LHCN-M2 (cell line): ENCODE data around the gene NFYC. TPM values are rescaled to one million over a fixed set of nuclear protein-coding genes. Genes with fewer than 3 reads are reported as not detected.

Experiments
- DNase-seq: peaks from one replicate; pipeline ENCODE4 v3.0.0-alpha.2; 2012; ENCODE audit warnings: low read depth
- total RNA-seq: library from RNA; depleted of rRNA; stranded (reverse); fragments of >200 nt; gene quantifications from 2 replicates; pipeline ENCODE4 v1.2.3, GENCODE V29; 2014

NFYC gene
- total RNA-seq, 1 experiment from 2014 or later = 31.3 TPM

GRCh38 chr1:40738831-40739230, 47.3 kb downstream of the NFYC start:
- DNase-seq = no peak

GRCh38 chr1:40739455-40740008, 48.0 kb downstream of the NFYC start:
- no peak for DNase-seq

GRCh38 chr1:40740039-40740996, 48.8 kb downstream of the NFYC start:
- DNase-seq = no peak

GRCh38 chr1:40740997-40741736, 49.7 kb downstream of the NFYC start:
- DNase-seq = no peak

GRCh38 chr1:40742363-40743061, 51.0 kb downstream of the NFYC start:
- no peak for DNase-seq

- no peak for DNase-seq
Measured at GRCh38 chr1:40743452-40743851, 51.9 kb downstream of the NFYC start.

GRCh38 chr1:40743860-40744259, 52.4 kb downstream of the NFYC start:
- DNase-seq = no peak

GRCh38 chr1:40745176-40745575, 53.7 kb downstream of the NFYC start:
- DNase-seq = no peak

- DNase-seq = peak; percentile 69
Measured at GRCh38 chr1:40746344-40747090, 55.0 kb downstream of the NFYC start.

GRCh38 chr1:40748841-40749718, 57.6 kb downstream of the NFYC start:
- DNase-seq = no peak

GRCh38 chr1:40749817-40750216, 58.3 kb downstream of the NFYC start:
- DNase-seq = no peak

GRCh38 chr1:40750451-40750908, 59.0 kb downstream of the NFYC start:
- DNase-seq = peak; percentile 59

- DNase-seq = no peak
Measured at GRCh38 chr1:40751802-40752201, 60.3 kb downstream of the NFYC start.

- DNase-seq = no peak
Measured at GRCh38 chr1:40753142-40753882, 61.8 kb downstream of the NFYC start.

GRCh38 chr1:40754201-40754600, 62.7 kb downstream of the NFYC start:
- DNase-seq = no peak

- DNase-seq = peak; percentile 39
Measured at GRCh38 chr1:40755067-40755466, 63.6 kb downstream of the NFYC start.

- DNase-seq = no peak
Measured at GRCh38 chr1:40756523-40756922, 65.0 kb downstream of the NFYC start.

- DNase-seq = no peak
Measured at GRCh38 chr1:40757084-40757483, 65.6 kb downstream of the NFYC start.

GRCh38 chr1:40758004-40758403, 66.5 kb downstream of the NFYC start:
- DNase-seq = no peak
